ENCODE results near the gene CATSPER3. TPM values are rescaled to one million over a fixed set of nuclear protein-coding genes. Genes with fewer than 3 reads are reported as not detected.

The CATSPER3 gene
- total RNA-seq, 1 experiment from 2014 or later = 1.7 TPM

DNA sequence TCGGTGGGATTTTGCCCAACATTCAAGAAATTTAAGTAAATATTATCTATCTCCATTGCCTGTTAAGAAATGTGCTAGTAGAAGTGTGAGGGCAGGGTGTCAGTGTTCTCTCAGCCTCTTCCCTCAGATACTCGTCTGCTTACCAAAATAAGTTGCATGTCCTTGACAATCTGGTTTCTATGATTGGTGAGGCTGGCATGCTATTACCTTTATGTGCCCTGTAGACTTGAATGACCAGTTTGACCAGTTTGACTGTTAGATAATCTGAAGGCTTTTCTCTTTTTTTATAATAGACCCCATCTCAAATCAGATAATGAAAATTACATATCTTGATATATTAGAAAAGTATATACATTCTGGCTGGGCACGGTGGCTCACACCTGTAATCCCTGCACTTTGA lies 348 bp downstream of the CATSPER3 start:
- Histone ChIP-seq H3K27me3 (ENCODE audit: insufficient read depth, low read length) (no peaks in the 10 kb centered on the region), H3K4me1 (ENCODE audit: control insufficient read depth in 1 of 2, insufficient read depth in 2 of 2, low read length in 2 of 2) (peaks cover 6 to 9% of the 10 kb centered on the region in 2 experiments; a peak in 2 of 4 replicates), H3K36me3 (ENCODE audit: control insufficient read depth in 1 of 2, insufficient read depth in 2 of 2, low read length in 2 of 2) (no peaks in the 10 kb centered on the region; a peak in 1 of 4 replicates), H4K20me1 (ENCODE audit: insufficient read depth) (no peaks in the 10 kb centered on the region), H3K9ac (ENCODE audit: low read length) (no peak overlapping the region), H3K4me3 (replicated peaks in 1 of 2; ENCODE audit: low read depth in 1 of 2, low read length in 2 of 2) (no peak overlapping the region), H3K27ac (ENCODE audit: low read depth, low read length) (no peak overlapping the region), H3K9me3 (ENCODE audit: control insufficient read depth in 1 of 2, insufficient read depth in 1 of 2, low read depth in 1 of 2, low read length in 2 of 2) (no peaks in the 10 kb centered on the region), H3K9me2 (ENCODE audit: insufficient read depth) (no peaks in the 10 kb centered on the region), H3K4me2 (ENCODE audit: low read length) (peak overlapping the region; percentile 21; the same call in 1 of the 2 replicates), H3K79me2 (ENCODE audit: insufficient read depth, low read length) (no peaks in the 10 kb centered on the region), H2AFZ (ENCODE audit: low read depth, low read length, poor library complexity, severe bottlenecking) (no peak overlapping the region)
- RAD21 ChIA-PET (ENCODE audit: low non-redundant PET in 1 of 2, low total read pairs in 2 of 2, uncharacterized antibody in 2 of 2, unreplicated experiment in 2 of 2) = no interaction called here
- no peak for ATAC-seq
- POLR2A ChIA-PET = no interaction called here
- TF ChIP-seq, protein P1, sequence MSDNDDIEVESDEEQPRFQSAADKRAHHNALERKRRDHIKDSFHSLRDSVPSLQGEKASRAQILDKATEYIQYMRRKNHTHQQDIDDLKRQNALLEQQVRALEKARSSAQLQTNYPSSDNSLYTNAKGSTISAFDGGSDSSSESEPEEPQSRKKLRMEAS (IDR thresholded peaks at IDR 0.05) = peak; percentile 40; the same call in 1 of the 2 replicates
- TF ChIP-seq FOSL1 (IDR thresholded peaks at IDR 0.05; ENCODE audit: low read depth) (no peak), SP1 (IDR thresholded peaks at IDR 0.05; ENCODE audit: low read depth) (peak; percentile 37), JUND (IDR thresholded peaks at IDR 0.05) (0 out of 2 replicates have a peak, but pooled peaks have one; percentile 11)
- no peak for DNase-seq (ENCODE audit: low read depth, low spot score)
- CTCF ChIA-PET = no interaction called here
- intact Hi-C loops (cut with micrococcal nuclease) = no loop called here
- no TSS peak for BruUV-seq (replicated peaks)

- ChIA-PET RAD21 (ENCODE audit: low non-redundant PET in 1 of 2, low total read pairs in 2 of 2, uncharacterized antibody in 2 of 2, unreplicated experiment in 2 of 2) (no interaction called here), CTCF (no interaction called here), POLR2A (no interaction called here)
- no peaks in the 10 kb centered on the region; a peak in 1 of 4 replicates for H3K36me3 ChIP-seq (ENCODE audit: control insufficient read depth in 1 of 2, insufficient read depth in 2 of 2, low read length in 2 of 2)
- no peaks in the 10 kb centered on the region for H3K79me2 ChIP-seq (ENCODE audit: insufficient read depth, low read length)
- no peaks in the 10 kb centered on the region for H3K27me3 ChIP-seq (ENCODE audit: insufficient read depth, low read length)
- intact Hi-C loops (cut with micrococcal nuclease) = no loop called here
- H3K27ac ChIP-seq (ENCODE audit: low read depth, low read length) = no peak overlapping the region
- ATAC-seq = no peak
- no peak overlapping the region for H3K4me2 ChIP-seq (ENCODE audit: low read length)
- no peak overlapping the region for H3K9ac ChIP-seq (ENCODE audit: low read length)
- TF ChIP-seq ELF1 (IDR thresholded peaks at IDR 0.05; ENCODE audit: borderline replicate concordance, low read depth) = no peak
- no peak for TF ChIP-seq FOSL1 (IDR thresholded peaks at IDR 0.05; ENCODE audit: low read depth)
- TF ChIP-seq REST (IDR thresholded peaks at IDR 0.05; ENCODE audit: low read depth) = no peak
- TF ChIP-seq JUND (IDR thresholded peaks at IDR 0.05) = no peak
- no peak for TF ChIP-seq ZNF274 (IDR thresholded peaks at IDR 0.05; ENCODE audit: low read depth, low read length)
- TF ChIP-seq, protein P2, sequence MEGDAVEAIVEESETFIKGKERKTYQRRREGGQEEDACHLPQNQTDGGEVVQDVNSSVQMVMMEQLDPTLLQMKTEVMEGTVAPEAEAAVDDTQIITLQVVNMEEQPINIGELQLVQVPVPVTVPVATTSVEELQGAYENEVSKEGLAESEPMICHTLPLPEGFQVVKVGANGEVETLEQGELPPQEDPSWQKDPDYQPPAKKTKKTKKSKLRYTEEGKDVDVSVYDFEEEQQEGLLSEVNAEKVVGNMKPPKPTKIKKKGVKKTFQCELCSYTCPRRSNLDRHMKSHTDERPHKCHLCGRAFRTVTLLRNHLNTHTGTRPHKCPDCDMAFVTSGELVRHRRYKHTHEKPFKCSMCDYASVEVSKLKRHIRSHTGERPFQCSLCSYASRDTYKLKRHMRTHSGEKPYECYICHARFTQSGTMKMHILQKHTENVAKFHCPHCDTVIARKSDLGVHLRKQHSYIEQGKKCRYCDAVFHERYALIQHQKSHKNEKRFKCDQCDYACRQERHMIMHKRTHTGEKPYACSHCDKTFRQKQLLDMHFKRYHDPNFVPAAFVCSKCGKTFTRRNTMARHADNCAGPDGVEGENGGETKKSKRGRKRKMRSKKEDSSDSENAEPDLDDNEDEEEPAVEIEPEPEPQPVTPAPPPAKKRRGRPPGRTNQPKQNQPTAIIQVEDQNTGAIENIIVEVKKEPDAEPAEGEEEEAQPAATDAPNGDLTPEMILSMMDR (IDR thresholded peaks at IDR 0.05 in 2 of 3, conservative IDR thresholded peaks at IDR 0.05 in 1 of 3; ENCODE audit: borderline replicate concordance in 1 of 3, insufficient read depth in 1 of 3, low read depth in 2 of 3, low read length in 2 of 3) = no peak
- no peak for TF ChIP-seq SRF (IDR thresholded peaks at IDR 0.05; ENCODE audit: low read depth)
- TF ChIP-seq POLR2A (IDR thresholded peaks at IDR 0.05; ENCODE audit: borderline replicate concordance, extremely low read depth, insufficient read depth, insufficient read length) = no peak
- TF ChIP-seq SP1 (IDR thresholded peaks at IDR 0.05; ENCODE audit: low read depth) = no peak
- no peak for TF ChIP-seq YY1 (IDR thresholded peaks at IDR 0.05; ENCODE audit: extremely low read depth, insufficient replicate concordance, low read depth, low read length)
- TF ChIP-seq EZH2phosphoT487 (IDR thresholded peaks at IDR 0.05; ENCODE audit: borderline replicate concordance) = no peak
- no TSS peak for BruUV-seq (replicated peaks)
- peaks cover 6 to 9% of the 10 kb centered on the region in 2 experiments; a peak in 2 of 4 replicates for H3K4me1 ChIP-seq (ENCODE audit: control insufficient read depth in 1 of 2, insufficient read depth in 2 of 2, low read length in 2 of 2)
- H3K9me2 ChIP-seq (ENCODE audit: insufficient read depth) = no peaks in the 10 kb centered on the region
- no peaks in the 10 kb centered on the region for H4K20me1 ChIP-seq (ENCODE audit: insufficient read depth)
- no peaks in the 10 kb centered on the region for H3K9me3 ChIP-seq (ENCODE audit: control insufficient read depth in 1 of 2, insufficient read depth in 1 of 2, low read depth in 1 of 2, low read length in 2 of 2)
- H2AFZ ChIP-seq (ENCODE audit: low read depth, low read length, poor library complexity, severe bottlenecking) = no peak overlapping the region
- DNase-seq (ENCODE audit: low read depth, low spot score) = no peak
- H3K4me3 ChIP-seq (replicated peaks in 1 of 2; ENCODE audit: low read depth in 1 of 2, low read length in 2 of 2) = no peak overlapping the region
Measured at GRCh38 chr5:134969166-134969565, 1.5 kb downstream of the CATSPER3 start.

All from HCT116 (cell line).